ENCODE results near the gene RASL12.
"Not testable (repeated sequence)": the region's sequence is repeated elsewhere in the genome, so short reads cannot be mapped to it uniquely, and the experiment has no call there.

RASL12 gene, protein sequence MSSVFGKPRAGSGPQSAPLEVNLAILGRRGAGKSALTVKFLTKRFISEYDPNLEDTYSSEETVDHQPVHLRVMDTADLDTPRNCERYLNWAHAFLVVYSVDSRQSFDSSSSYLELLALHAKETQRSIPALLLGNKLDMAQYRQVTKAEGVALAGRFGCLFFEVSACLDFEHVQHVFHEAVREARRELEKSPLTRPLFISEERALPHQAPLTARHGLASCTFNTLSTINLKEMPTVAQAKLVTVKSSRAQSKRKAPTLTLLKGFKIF

DNA sequence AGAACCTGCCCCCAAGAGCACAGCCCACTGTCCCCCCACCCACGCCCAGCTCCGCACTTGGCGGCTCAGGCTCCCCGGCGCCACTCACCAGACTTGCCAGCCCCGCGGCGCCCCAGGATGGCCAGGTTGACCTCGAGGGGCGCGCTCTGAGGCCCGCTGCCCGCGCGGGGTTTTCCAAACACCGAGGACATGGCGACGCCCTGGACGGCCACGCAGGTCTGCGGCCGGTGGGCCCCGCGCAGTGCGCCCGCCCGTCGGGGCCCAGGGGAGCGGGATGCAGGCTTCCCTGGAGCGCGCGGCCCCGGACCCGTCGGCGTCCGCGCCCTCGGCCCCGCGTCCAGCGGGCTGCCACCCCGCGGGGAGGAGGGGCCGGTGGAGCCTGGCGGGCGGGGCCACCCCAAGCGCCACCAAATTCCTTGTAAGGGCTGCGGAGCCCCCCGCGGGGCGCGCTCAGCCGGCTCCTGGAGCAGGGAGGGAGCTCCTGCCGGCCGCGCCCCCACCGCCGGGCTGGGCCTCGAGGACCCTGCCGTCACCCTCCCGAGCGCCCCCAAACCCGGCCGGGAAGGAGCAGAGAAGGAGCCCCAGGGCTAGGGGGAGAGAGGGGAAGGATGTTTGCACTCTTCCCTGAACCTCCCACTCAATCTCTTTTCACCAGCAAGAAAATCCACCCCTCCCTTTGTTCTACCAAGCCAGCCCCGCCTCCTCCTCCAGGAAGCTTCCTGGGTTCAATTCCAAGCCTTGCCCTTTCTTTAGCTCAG lies at the start of gene RASL12:
Gene RASL12, minus strand, starts transcription at position 347 of the 758 bp plus-strand sequence. Its CDS starts 156 bp downstream, at position 191.
- no peak for DNase-seq

DNA sequence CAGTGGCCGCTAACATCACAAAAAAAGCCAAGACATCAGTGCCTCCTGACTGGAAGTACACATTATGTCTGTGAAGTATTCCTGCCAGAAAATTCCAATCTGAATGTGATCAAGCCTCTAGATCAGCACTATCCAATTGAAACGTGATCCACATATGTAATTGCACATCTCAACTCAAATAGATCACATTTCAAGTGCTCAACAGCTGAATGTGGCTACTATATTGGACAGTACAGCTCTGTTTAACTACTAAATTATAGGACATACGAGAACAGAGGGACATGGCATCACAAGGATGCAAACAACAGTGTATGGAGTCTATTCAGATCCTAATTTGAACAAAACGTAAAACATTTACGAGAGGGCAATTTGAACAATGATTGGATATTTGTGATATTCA lies 47.8 kb upstream of the RASL12 start:
- DNase-seq = no peak

DNA sequence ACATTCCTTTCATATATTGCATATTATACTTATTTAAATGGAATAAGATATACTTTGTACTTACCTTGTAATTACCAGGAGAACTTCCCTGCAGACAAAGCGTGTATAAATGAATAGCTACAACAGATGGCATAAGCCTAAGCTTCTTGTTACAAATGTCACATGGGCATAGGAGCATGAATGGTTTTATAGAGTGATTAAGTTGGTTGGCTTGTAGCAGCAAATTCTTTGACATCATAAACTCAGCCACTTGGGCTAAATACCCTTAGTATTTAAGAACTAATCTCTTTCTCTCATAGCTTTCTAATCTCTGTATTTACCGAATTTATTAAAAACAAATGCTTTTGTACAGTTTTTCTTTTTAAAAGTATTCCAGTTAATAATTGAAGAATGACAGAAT lies 47.3 kb upstream of the RASL12 start, which contains the start of gene UBAP1L:
Gene UBAP1L, minus strand, starts transcription at position 115 of the 400 bp plus-strand sequence. CDS start 8,985 bp downstream, outside the sequence.
- no peak for DNase-seq

DNA sequence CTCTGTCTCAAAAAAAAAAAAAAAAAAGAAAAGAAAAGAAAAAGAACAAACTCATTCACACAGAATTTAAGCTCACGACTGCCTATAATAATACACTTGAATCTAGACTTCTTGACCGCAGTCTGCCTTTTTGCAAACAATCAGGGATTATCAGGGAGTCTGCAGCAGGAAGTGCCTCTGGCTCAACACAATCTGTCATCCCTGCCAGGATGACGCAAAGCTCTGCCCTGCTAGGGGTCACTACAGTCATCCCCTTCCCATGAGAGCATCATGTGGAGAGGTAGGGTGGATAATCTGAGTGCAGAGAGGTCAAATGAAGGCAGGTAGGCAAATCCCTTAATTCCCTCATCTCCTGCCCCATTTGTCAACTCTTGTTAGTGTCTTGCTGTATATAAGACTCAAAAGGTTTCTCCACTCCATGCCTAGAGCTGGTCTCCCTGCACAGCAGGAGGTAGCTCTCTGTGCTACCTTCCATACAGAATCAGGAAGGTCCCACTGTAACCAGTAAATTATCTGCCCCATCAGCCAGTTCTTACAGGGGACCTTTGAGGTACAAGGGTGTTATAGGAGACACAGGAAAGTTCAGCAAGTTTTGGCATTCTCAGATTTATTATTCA lies 43.0 kb upstream of the RASL12 start:
- DNase-seq = no peak

DNA sequence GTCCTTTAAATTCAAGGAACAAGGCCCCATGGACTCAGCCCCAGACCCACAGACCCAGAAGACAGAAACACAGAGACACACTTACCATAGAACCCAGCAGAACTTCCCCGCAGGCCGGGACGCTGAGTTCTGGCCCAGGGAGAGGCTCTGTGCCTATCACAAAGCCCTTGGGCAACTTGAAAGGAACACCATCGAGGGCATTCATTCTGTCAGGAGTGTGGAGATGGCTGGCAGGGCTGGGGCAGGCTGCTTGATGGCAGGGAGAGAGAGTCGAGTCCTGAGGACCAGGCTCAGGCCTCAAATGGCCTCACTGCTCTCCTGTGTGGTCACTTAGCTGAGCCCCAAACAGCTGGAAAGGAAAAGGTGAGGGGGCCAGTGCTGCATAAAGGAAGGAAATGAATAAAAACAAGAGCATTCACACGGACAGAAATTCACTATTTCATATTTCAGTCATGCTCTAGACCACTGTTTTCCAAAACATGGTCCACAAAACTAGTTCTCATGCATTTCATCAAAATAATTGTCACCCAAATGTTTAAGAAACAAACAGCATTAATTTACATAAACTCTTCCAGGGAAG lies 38.3 kb upstream of the RASL12 start:
- DNase-seq = no peak

DNA sequence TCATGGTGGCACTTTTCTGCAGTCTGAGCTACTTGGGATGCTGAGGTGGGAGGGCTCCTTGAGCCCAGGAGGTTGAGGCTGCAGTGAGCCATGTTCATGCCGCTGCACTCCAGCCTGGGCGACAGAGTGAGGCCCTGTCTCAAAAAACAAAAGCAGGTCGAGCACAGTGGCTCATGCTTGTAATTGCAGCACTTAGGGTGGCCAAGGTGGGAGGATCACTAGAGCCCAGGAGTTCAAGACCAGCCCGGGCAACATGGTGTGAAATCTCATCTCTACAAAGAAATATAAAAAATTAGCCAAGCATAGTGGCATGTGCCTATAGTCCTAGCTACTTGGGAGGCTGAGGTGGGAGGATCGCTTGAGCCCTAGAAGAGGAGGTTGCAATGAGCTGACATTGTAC lies 37.2 kb upstream of the RASL12 start:
- DNase-seq = no peak

DNA sequence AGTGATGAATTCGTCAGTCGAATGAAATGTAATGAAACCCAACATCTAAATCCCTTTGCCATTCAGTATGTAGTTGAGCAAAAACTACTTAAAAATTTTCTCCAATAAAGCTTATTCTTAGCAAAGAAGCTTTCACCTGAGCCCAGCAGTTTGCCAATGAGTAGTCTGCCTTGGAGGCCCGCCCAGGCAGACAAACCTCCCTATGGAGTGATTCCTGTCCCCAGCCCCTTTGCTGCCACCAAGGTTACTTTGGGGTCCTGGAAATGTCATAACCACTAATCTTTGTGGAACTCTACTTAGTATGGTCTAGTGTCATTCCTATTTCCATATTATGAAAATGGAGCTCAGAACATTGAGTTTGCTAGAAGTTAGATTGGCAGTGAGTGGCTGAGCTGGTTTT lies 35.1 kb upstream of the RASL12 start:
- DNase-seq = no peak

DNA sequence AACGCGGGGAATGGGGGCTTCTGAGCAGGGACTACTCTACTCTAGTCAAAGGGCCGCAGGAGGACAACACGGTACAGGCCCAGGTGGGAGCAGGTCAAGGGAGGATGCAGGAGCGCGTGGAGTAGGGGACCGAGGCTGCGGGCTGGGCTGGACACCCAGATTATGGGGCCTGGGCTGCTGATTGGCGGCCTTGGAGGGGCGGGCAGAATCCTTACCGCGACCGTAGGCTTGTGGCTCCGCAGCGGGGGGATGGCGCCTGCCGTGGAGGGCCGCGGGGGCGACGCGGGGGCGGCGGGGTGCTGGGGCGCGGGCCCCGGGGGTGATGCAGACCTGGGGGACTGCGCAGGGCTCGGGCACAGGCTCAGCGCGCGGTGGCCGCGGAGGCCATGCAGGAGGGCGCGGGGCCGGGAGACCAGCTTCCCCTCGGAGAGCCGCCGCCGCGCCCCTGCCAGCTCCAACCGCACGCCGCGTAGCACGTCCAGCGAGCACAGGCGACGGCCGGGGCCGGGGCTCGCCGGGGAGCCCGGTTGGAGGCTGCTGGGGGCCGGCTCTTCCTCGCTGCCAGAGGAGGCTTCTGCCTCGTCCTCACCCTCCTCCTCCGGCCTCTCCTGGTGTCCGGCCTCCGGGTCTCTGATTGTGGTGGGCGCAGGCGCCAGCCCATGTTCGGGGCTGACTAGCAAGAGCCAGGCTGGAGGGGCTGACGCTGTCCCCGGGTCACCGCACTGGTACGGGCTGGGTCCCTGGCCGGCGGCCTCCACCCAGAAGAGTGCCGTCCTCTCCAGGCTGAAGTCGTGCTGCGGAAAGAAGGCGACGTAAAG lies 34.3 kb upstream of the RASL12 start:
- DNase-seq = no peak

DNA sequence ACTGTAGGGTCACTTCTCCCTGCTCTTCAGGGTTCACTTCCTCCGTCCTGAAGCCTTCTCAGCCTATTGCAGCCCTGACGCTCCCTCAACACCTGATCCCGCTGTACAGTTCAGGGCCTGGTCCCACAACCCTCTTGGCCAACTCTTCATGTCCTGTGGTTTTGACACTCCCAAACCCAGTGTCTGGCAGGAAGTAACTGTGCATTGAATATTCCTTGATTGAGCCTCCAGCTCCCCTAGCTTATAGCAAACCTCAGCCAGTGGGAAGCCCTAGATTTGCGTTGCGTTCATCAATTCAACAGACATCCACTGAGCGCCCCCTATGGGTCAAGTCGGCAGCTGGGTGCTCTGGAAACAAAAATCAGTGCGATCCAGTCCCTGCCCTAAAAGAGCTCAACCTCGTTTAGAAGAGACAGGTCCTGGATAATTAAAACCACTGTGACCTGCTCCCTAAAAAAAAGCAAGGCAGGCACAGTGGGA lies 33.7 kb upstream of the RASL12 start:
- peak; percentile 28 for DNase-seq

DNA sequence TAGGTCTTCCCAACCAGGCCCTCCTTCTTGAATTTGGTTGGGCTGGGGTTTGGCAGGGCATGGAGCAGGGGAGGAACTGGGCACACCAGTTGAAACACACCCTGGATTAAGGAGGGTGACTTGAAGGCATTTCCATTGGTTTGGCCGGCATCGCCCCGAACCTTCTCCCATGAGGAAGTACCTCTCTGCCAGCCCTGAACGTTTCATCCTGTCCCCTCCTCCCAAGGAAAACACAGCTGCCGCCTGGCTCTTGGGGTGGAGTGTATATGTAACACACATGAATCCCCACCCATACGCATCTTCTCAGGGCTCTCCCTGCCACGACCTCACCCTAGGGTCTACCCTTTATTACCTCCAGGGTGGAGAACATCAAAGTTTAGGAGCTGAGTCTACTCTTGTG lies 32.7 kb upstream of the RASL12 start:
- no peak for DNase-seq

DNA sequence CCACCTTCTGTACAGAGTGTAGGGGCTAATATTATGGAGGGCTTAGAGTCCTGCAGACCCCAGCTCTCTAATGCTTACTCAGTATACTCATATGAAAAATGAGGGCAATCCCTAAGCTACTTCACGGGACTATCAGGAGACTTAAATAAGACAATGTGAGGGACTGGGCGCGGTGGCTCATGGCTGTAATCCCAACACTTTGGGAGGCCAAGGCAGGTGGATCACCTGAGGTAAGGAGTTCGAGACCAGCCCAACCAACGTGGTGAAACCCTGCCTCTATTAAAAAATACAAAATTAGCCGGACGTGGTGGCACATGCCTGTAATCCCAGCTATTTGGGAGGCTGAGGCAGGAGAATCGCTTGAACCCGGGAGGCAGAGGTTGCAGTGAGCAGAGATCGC lies 32.0 kb upstream of the RASL12 start:
- DNase-seq = not testable (repeated sequence)

DNA sequence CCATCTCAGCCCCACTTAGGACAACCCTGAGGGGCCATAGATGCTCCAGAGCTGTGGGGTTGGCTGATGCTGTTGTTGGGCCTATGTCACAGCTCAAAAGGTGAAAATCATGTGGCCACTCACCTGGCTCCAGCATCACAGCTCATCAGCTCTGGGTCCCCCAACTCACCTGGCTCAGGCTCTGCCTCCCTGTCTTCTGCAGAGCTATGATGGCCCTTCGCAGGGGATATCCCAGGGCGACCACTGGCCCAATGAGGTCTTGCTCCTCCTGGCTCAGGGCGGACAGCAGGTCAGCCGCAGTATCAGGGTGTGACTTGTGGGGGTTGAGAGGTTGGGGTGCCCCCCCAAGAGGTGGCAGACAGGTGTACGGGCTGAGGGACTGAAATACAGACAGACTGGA lies 31.5 kb upstream of the RASL12 start:
- no peak for DNase-seq

DNA sequence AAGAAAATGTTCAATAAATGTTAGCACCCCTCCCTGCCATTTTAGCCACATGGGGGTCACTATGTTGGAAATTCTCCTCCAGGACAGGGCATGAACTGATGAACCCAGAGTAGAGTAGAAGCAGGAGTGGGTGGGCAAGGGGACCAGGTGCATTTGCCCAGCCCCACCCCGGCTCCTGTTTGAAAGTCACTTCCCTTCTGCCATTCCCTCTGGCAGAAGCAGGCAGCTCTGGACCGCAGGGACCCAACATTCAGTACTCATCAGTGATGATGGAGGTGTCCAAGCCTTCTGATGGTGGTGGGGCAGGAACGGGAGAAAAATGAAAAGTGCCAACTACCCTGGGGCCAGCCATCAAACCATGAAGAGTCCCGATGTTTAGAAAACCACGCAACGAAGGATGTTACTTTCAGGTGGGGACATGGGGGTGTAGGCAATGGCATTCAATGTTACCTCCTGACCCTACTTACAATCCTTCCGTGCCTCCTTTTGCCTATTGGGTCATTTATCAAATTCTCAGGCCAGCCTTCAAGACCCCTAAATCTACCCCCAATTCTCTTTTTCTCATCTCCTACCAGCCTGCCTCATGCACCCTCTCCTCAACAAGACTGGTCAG lies 30.0 kb upstream of the RASL12 start:
- DNase-seq = no peak

DNA sequence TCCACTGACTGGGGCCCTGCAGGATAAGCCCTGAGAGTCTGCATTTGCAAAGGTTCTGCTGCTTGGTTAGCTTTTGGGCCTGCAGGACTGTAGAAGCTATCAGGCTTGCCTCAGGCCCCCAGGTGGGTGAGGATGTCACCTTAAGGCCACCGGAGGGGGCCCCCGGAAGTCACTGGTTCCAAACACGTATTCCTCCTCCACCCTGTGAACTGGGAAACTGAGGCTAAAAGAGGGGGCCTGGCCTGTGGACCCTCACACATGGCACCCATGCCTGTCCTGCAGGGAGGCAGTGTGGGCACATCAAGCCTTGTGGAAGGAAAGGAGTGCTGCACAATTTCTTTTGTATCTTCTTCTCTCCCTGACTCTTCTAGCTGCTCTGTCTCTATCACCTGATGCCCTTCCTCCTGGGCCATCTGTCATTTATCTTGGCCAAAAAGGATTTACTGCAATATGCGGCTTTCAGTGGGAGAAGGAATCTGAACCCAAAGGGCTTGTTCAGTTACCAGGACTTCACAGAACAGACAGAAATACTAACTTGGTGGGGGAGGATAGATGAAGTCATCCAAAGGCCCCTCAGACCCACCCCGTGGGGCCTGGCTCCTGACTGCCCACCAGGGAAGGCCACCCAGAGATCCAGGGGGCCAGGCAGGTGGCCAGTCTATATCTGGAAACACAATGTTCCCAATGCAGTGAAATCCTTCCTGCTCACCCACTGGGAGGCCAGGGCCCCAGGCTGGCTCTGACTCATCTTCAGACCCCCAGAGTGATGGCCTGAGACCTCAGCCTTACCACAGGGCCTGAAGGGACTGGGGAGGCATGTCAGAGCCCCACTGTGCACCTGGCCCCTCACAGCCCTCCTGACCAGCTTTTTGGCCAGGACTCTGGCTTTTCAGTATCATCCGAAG lies 28.9 kb upstream of the RASL12 start:
- no peak for DNase-seq

DNA sequence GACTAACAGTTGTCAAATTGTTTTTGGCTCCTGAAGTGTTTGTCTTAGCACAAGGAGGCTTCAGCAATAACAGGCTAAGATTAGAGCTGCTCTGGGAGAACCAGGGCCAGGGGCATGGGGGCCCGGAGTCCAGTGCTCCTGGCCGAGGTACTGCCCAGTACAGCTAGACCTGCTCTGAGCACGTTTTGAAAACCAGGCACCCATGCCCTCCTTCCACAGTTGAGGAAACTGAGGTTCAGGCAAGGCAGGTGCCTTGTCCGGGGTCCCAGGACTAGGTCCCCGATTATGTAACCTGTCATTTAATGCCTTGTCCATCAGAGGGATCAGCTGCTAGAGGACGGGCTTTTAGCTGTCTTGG lies 27.9 kb upstream of the RASL12 start:
- DNase-seq = no peak

DNA sequence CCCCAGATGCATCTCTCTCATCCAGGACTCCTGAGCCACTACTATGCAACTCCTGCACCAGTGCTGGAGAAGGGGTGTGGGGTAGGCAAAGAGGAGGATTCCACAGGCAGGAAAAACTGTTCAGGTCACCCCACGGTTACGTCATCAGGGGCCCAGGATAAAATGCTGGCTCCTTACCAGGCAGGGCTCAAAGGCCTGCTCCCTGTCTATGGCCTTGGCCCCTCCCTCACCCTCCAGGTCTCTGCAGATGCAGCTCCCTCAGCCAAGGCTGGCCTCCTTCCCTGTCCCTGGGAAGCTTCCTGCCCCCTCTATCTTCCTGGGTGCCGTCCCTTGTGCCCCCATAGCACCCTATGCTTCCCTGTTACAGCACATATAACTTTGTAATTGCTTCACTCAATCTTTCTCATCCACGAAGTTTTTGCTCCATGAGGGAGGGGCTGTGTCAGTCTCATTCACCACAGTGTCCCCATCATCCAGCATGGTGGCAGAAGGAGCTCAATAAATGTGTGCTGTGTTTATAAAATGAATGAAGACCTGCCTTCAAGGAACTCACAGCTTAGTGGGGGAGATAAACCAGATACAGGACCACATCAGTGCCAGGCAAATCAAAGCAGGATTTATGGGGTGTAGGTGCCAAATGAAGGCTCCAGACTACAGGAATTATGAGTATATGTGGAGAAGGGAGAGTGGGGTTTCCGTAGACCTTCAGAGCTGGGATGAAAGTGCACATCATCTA lies 27.4 kb upstream of the RASL12 start:
- no peak for DNase-seq

DNA sequence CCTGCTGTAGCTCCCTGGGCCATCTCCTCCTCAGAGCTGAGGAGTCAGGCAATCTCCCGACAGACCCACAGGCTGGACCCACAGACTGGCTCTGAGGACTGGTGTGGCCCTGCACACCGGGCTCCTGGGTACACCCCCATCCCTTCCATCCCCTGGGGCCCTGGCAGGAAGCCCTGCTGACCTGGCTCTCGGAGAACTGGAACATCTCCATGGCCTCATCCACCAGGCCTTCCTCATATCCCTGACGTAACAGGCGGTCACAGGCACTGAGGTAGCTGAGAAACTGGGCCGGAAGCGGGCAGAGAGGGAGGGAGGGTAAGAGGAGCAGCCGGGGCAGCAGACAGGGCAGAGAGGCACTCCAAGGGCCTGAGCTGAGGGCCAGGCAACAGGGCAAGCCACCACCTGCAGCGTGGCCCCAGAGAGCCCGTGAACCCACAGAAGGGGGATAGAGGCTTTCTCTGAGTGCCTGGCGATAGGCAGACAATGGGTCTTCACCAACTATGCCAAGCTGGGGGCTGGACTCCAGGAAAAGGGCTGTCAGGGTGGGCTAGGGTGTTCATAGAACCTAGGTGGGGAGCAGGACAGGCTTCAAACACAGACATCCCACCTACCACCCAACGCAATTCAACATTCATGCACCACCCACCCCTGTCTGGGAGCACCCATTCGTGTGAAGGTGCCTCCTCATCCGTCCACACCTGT lies 26.7 kb upstream of the RASL12 start:
- DNase-seq = no peak

DNA sequence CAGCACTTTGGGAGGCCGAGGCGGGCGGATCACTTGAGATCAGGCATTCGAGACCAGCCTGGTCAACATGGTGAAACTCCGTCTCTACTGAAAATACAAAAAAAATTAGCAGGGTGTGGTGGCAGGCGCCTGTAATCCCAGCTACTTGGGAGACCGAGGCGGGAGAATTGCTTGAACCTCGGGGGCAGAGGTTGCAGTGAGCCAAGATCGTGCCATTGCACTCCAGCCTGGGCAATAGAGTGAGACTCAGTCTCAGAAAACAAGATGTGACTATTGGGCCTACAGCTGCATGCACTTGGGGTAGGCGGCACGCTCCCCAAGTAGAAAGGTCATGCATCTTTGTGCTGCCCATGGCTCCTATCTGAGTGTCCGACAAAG lies 26.0 kb upstream of the RASL12 start:
- DNase-seq = not testable (repeated sequence)

DNA sequence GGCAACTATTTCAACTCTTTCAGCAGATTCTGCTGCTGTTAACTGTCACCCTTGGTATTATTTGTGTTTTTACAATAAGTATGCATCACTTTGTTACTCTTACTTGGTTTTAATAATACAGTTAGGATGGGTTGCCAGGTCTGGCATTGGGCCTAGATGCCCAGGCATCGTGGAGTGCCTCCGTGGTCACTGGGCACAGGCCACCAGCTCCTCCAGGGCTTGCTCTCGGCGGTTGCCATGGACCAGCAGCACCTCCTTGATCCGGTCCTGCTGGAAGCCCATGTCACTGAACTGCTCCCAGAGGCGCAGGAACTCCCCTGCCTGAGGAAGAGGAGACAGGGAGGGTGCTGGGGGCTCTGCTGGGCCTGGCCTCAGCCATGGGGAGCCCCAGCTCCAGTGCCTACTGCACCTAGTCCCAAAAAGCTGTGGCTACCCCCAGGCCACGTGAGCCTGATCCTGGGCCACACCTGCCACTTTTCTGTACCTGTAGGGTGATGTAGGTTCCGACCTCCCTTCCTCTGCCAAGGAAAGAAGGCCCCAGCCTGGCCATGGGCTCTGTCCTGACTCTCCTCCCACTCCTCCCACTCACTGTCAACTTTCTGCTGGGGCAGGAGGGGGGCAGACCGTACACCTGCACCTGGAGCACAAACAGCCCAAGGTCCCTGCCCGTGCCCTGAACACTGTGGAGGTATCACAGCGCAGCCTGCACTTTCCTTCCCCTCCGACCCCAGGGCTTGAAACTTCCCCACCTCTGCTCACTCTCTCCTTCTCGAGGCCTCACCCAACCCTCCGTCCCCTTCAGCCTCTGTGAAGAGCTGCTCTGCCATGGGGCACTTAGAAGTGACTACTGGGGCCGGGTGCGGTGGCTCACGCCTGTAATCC lies 25.4 kb upstream of the RASL12 start:
- no peak for DNase-seq
